CD4-positive, alpha-beta T cell treated with Interleukin-12 subunit alpha and Interleukin-12 subunit beta, for 1 hour (primary cell): Measurements from ENCODE around the gene RGMB.

ENCODE experiments used
- DNase-seq: peaks from one replicate; pipeline ENCODE4 v3.0.0-alpha.2; 2020

The RGMB gene

GRCh38 chr5:98840946-98841345 is 67.5 kb downstream of the RGMB start:
- no peak for DNase-seq

GRCh38 chr5:98843481-98843880 is 70.0 kb downstream of the RGMB start:
- no peak for DNase-seq

GRCh38 chr5:98844865-98845264 is 71.4 kb downstream of the RGMB start:
- DNase-seq, result no peak

GRCh38 chr5:98845878-98846277 is 72.4 kb downstream of the RGMB start:
- DNase-seq, result no peak
